Transverse colon (tissue), 4 donors: ENCODE results near the gene ACSL4. TPM values are rescaled to one million over a fixed set of nuclear protein-coding genes. Genes with fewer than 3 reads are reported as not detected.
"Not testable (repeated sequence)": the region's sequence is repeated elsewhere in the genome, so short reads cannot be mapped to it uniquely, and the experiment has no call there.

Experiments
- DNase-seq: peaks from one replicate; pipeline ENCODE4 v3.0.0-alpha.2; 2019
- H3K27ac ChIP-seq, 4 donors: fragments of 200-600 bp; sonication (generic); 2 replicates each; pipeline ENCODE4 v1.5.1; 2016 to 2018; ENCODE audit warnings: inconsistent platforms in 4 of 4
- H3K27me3 ChIP-seq: fragments of 200-600 bp; sonication (generic); 2 replicates; pipeline ENCODE4 v1.5.1; 2017; ENCODE audit warnings: inconsistent platforms
- H3K36me3 ChIP-seq, 4 donors: fragments of 200-600 bp; sonication (generic); 2 replicates each; pipeline ENCODE4 v1.5.1; 2017 to 2019; ENCODE audit warnings: inconsistent platforms in 4 of 4
- H3K4me1 ChIP-seq, 4 donors: fragments of 200-600 bp; sonication (generic); 2 replicates each; pipeline ENCODE4 v1.5.1; 2017 to 2020; ENCODE audit warnings: inconsistent platforms in 4 of 4
- H3K4me3 ChIP-seq, 4 donors: fragments of 200-600 bp; sonication (generic); 1 replicate in 1 of 4; 2 replicates in 3 of 4; pipeline versions ENCODE4 v1.5.1 to v1.6.1; 2017 to 2019; ENCODE audit warnings: inconsistent platforms in 4 of 4
- H3K9me3 ChIP-seq, 2 donors: fragments of 200-600 bp; sonication (generic); 2 replicates each; pipeline ENCODE4 v1.5.1; 2017 to 2019; ENCODE audit warnings: inconsistent platforms in 2 of 2
- EP300 ChIP-seq: sonication (generic); formaldehyde crosslinking; IDR thresholded peaks from one replicate; pipeline ENCODE4 v1.6.1; 2017; ENCODE audit warnings: antibody characterized with exemption, low read depth
- POLR2A ChIP-seq: fragments of 450-650 bp; IDR thresholded peaks from one replicate; pipeline ENCODE4 v1.6.1; 2016; ENCODE audit warnings: antibody characterized with exemption, mild to moderate bottlenecking, moderate library complexity
- POLR2AphosphoS5 ChIP-seq, 3 donors: sonication (generic); formaldehyde crosslinking; IDR thresholded peaks; one replicate each; pipeline ENCODE4 v1.6.1; 2016; ENCODE audit warnings: antibody characterized with exemption in 3 of 3
- WGBS, 2 donors: methylation state at CpG; one replicate each; pipeline ENCODE4 v1.1.5; 2018; ENCODE audit warnings: low coverage in 1 of 2; 5-methylcytosine and 5-hydroxymethylcytosine counted together
- in situ Hi-C, 4 donors: fragments of 200-750 bp; cut with MboI; loops; one replicate each; pipeline versions ENCODE4 v1.15.0 to v1.15.1; 2017; ENCODE audit warnings: low sequenced_read_pairs in 3 of 4, low pct_ligation_motif_present in 1 of 4, low pct_unique_long_range_greater_than_20kb in 1 of 4
- intact Hi-C: fragments of 100-400 bp; cut with DNase I; formaldehyde crosslinking; loops from one replicate; pipeline ENCODE4 v1.15.1; 2023; ENCODE audit warnings: low total_unique reads
- total RNA-seq, 4 donors: library from RNA; depleted of rRNA; stranded (reverse); fragments of >200 nt; gene quantifications; one replicate each; pipeline ENCODE4 v1.1.0, GENCODE V29; 2016
- TF ChIP-seq, protein P1 (sequence below), 5 experiments: fragments of 200-600 bp in 3 of 5; fragments of 450-650 bp in 2 of 5; sonication (generic) in 3 of 5; IDR thresholded peaks; 1 replicate in 2 of 5; 2 replicates in 3 of 5; pipeline ENCODE4 v1.5.1; 2016 to 2017; ENCODE audit warnings: antibody characterized with exemption in 5 of 5, inconsistent platforms in 3 of 5, mild to moderate bottlenecking in 2 of 5, moderate library complexity in 1 of 5

Gene ACSL4
- total RNA-seq, 4 donors from 2014 or later, result 8.2 to 20.8 (median 9.6) TPM

DNA sequence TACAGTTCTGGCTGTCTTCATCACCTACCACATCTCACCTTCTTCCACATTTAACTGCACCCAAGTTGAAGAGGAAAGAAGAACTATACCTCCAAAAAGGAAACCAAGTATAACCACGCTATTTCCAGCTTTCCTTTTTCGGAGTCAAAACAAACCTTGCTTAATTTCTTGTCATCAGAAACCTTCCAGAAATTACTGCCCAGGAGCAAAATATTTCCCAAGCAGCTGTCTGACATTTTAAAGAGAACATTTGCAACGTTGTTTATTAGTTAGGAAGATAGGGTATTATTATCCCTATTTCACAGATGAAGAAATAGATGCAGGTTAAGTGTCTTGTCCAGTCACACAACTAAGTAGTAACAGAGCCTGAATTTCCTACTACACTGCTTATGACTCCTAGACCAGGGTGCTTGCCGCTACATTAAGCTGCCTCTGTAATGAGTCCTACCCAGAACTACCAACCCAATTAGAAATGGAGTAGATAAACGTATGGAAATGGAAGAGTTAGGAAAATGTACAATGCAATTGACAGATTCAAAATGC is 2.2 kb upstream of the ACSL4 start:
- WGBS, 2 donors, result 66 to 95% methylated on average over 2 to 5 of the region's 5 CpGs
- Histone ChIP-seq H3K27me3 (no peaks in the 10 kb centered on the region), H3K4me3 (no peak overlapping the region), H3K9me3 (no peaks in the 10 kb centered on the region), H3K4me1 (no peaks in the 10 kb centered on the region), H3K36me3 (no peaks in the 10 kb centered on the region), H3K27ac (no peak overlapping the region)
- TF ChIP-seq POLR2A (no peak), POLR2AphosphoS5 (IDR thresholded peaks at IDR 0.05) (no peak), EP300 (no peak)
- TF ChIP-seq, protein P1, sequence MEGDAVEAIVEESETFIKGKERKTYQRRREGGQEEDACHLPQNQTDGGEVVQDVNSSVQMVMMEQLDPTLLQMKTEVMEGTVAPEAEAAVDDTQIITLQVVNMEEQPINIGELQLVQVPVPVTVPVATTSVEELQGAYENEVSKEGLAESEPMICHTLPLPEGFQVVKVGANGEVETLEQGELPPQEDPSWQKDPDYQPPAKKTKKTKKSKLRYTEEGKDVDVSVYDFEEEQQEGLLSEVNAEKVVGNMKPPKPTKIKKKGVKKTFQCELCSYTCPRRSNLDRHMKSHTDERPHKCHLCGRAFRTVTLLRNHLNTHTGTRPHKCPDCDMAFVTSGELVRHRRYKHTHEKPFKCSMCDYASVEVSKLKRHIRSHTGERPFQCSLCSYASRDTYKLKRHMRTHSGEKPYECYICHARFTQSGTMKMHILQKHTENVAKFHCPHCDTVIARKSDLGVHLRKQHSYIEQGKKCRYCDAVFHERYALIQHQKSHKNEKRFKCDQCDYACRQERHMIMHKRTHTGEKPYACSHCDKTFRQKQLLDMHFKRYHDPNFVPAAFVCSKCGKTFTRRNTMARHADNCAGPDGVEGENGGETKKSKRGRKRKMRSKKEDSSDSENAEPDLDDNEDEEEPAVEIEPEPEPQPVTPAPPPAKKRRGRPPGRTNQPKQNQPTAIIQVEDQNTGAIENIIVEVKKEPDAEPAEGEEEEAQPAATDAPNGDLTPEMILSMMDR (IDR thresholded peaks at IDR 0.05), result no peak
- intact Hi-C loops (no loop called here), in situ Hi-C loops (no loop called here)
- DNase-seq, result no peak

DNA sequence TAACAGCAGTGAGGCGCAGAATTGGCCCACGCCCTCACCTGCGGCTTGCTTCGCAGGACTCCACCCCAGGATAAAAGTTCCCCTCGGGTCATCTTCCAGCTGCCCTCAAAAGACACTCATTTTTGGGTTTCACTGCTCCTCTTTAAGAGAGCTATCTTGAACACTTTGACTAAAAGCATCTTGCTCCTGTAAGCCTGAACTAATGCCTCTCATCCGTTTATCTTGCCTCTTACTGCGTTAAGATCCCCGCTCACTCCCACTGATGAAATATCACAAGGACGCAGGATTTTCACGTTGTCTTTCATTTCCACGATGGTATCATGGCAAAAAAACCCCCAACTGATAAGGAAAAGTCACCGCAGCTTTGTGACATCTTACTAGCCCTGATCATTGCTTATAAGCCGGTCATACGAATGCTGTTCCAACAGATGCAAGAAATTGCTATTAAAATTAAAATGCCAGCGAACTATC is 591 bp upstream of the ACSL4 start:
- Histone ChIP-seq H3K36me3 (no peaks in the 10 kb centered on the region), H3K27me3 (no peaks in the 10 kb centered on the region), H3K4me1 (no peaks in the 10 kb centered on the region), H3K4me3 (peak overlapping the region in 3 of 4 donors; percentile 57 to 84 (median 76)), H3K9me3 (no peaks in the 10 kb centered on the region), H3K27ac (peak overlapping the region; percentile 85 to 91 (median 88))
- intact Hi-C loops, result no loop called here
- 43 to 58% methylated on average over 2 to 15 of the region's 15 CpGs for WGBS, 2 donors
- no peak for DNase-seq
- TF ChIP-seq EP300 (no peak), POLR2AphosphoS5 (IDR thresholded peaks at IDR 0.05) (no peak), POLR2A (no peak)
- TF ChIP-seq, protein P1 (IDR thresholded peaks at IDR 0.05), result no peak
- in situ Hi-C loops, result no loop called here

DNA sequence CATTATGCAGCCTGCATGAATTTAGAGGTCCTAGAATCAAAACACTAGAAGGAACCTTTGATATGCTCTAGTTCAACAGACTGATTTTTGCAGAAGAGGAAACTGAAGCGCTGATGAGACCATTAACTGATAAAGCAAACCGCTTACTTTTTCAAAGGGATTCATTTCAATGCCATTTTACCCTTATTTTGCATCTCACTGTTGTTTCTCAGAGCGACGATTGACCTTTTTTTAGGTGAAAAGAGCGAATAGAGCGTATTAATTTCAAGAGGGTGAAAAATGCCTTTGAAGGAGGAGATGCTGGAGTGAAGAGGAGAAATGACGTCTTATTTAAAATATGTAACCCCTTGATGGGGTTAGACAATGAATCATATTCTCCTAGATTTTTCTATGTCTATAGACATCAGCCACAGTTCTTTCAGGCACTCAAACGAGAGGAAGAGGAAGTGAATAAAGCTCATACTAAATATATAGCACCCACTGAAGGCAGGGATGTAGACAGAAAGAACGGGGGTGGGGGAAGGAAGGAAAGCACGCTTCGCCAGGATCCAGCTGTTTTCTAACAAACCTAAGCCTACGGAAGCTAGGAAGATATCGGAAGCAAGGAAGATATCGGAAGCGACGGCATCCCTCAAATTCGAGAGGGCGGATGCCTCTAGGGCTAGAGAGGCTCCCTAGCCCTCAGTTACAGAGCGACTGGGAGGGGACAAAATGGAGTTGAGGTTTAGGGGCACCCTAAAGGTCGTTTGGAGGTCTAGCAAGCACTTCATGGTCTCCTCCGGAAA is 848 bp downstream of the ACSL4 start:
- TF ChIP-seq POLR2AphosphoS5 (IDR thresholded peaks at IDR 0.05) (peak in 1 of 3 donors; percentile 8), POLR2A (peak; percentile 18), EP300 (no peak)
- TF ChIP-seq, protein P1 (IDR thresholded peaks at IDR 0.05), result no peak
- DNase-seq, result no peak
- no peaks in the 10 kb centered on the region for H3K9me3 ChIP-seq
- in situ Hi-C loops (no loop called here), intact Hi-C loops (no loop called here)
- peak overlapping the region; percentile 85 to 91 (median 88) for H3K27ac ChIP-seq
- no peaks in the 10 kb centered on the region for H3K27me3 ChIP-seq
- no peaks in the 10 kb centered on the region for H3K4me1 ChIP-seq
- 17 to 42% methylated on average over 1 to 21 of the region's 21 CpGs for WGBS, 2 donors
- H3K36me3 ChIP-seq, result no peaks in the 10 kb centered on the region
- peak overlapping the region; percentile 47 to 84 (median 66) for H3K4me3 ChIP-seq

DNA sequence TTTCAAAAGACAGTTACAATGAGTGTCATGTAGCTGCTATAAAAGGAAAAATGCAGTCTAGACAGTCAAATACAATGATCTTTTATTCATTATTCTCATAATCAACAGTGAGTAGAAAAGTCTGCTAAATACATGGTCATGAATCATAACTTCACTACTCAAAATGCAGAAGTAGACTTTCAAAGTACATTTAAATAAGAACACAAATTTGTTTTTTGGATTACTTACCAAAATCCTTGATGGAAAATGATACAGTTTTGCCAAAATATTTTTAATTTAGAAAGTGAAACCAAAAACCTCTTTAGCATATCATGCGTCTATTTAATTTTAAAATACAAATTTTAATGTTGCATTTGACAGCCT is 4.9 kb downstream of the ACSL4 start:
- no peaks in the 10 kb centered on the region for H3K9me3 ChIP-seq
- no peaks in the 10 kb centered on the region for H3K4me1 ChIP-seq
- H3K36me3 ChIP-seq, result no peaks in the 10 kb centered on the region
- DNase-seq, result no peak
- TF ChIP-seq POLR2A, result no peak
- no peak for TF ChIP-seq EP300
- TF ChIP-seq POLR2AphosphoS5 (IDR thresholded peaks at IDR 0.05), result no peak
- TF ChIP-seq, protein P1 (IDR thresholded peaks at IDR 0.05), result no peak
- H3K27ac ChIP-seq, result peak overlapping the region in 2 of 4 donors; percentile 28 to 31
- in situ Hi-C loops, result no loop called here
- H3K4me3 ChIP-seq, result no peak overlapping the region
- no peaks in the 10 kb centered on the region for H3K27me3 ChIP-seq
- 35 to 45% methylated on average over 1 of the region's 1 CpG for WGBS, 2 donors
- intact Hi-C loops, result no loop called here

DNA sequence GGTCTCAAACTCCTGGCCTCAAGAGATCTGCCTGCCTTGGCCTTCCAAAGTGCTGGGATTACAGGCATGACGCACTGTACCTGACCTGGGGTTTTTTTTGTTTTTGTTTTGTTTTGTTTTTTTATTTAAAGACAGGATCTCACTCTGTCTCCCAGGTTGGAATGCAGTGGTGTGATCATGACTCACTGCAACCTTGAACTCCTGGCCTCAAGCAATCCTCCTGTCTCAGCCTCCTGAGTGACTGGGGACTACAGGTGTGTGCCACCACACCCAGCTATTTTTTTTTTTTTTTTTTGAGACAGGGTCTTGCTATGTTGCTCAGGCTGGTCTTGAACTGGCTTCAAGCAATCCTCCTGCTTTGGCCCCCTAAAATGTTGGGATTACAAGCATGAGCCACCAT is 8.1 kb downstream of the ACSL4 start:
- WGBS, 2 donors, result 88% methylated on average over 1 of the region's 1 CpG; no CpG with 5 or more reads in 1 of the 2 donors

More for the DNA sequence above, 8.1 kb downstream of the ACSL4 start:
- intact Hi-C loops, H3K9me3 ChIP-seq, H3K4me3 ChIP-seq, DNase-seq, H3K4me1 ChIP-seq, H3K27me3 ChIP-seq, H3K36me3 ChIP-seq, H3K27ac ChIP-seq: not testable (repeated sequence)
- in situ Hi-C loops, result loop anchor here in 3 of 4 donors (25.0 kb wide), 1 partner anchor 137 kb away; no protein-coding TSS in a partner anchor
